ENCODE data around the gene PRRG1. TPM values are rescaled to one million over a fixed set of nuclear protein-coding genes. Genes with fewer than 3 reads are reported as not detected.

The PRRG1 gene
- total and polyA plus RNA-seq, 2 donors from 2014 or later: 5.8 to 23.4 TPM

DNA sequence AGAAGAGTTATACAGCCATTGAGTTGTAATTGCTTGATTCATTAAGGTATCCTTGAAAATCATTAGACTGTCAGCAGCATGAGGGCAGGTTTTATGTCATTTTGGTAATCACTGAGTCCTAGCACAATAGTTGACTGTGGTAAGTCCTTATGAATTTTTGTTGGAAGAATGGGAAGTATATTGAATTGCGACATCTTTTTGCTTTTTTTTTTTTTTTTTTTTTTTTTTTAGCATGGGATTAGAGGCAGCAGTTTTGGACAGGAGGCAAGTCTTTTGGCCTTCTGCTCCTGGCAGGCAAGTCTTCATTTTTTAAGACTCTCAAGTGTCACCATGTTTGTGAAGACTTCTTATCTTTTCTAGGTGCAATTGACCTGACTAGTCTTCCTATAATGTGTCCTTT lies 29.7 kb downstream of the PRRG1 start:
- H3K4me3 ChIP-seq (ENCODE audit: low read length in 3 of 3): no peak overlapping the region
- no peaks in the 10 kb centered on the region for H3K27me3 ChIP-seq (ENCODE audit: control insufficient read depth, insufficient read depth, low read length)
- TF ChIP-seq, protein P1, sequence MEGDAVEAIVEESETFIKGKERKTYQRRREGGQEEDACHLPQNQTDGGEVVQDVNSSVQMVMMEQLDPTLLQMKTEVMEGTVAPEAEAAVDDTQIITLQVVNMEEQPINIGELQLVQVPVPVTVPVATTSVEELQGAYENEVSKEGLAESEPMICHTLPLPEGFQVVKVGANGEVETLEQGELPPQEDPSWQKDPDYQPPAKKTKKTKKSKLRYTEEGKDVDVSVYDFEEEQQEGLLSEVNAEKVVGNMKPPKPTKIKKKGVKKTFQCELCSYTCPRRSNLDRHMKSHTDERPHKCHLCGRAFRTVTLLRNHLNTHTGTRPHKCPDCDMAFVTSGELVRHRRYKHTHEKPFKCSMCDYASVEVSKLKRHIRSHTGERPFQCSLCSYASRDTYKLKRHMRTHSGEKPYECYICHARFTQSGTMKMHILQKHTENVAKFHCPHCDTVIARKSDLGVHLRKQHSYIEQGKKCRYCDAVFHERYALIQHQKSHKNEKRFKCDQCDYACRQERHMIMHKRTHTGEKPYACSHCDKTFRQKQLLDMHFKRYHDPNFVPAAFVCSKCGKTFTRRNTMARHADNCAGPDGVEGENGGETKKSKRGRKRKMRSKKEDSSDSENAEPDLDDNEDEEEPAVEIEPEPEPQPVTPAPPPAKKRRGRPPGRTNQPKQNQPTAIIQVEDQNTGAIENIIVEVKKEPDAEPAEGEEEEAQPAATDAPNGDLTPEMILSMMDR (IDR thresholded peaks at IDR 0.05; ENCODE audit: borderline replicate concordance, extremely low read depth, insufficient read depth): no peak
- H3K27ac ChIP-seq (ENCODE audit: low read depth in 2 of 2, low read length in 2 of 2): no peak overlapping the region
- peaks cover 0 to 13% (median 0%) of the 10 kb centered on the region in 3 donors for H3K4me1 ChIP-seq (ENCODE audit: control insufficient read depth in 2 of 3, insufficient read depth in 2 of 3, low read depth in 1 of 3, low read length in 3 of 3)
- no peaks in the 10 kb centered on the region for H3K9me3 ChIP-seq (ENCODE audit: control insufficient read depth in 2 of 3, insufficient read depth in 1 of 3, low read length in 3 of 3)
- no peaks in the 10 kb centered on the region for H3K36me3 ChIP-seq (ENCODE audit: control insufficient read depth in 2 of 3, insufficient read depth in 3 of 3, low read length in 3 of 3)
- no peak for FAIRE-seq
- no peak for DNase-seq
- intact Hi-C loops (cut with DNase I): no loop called here
- no peak overlapping the region for H3K9ac ChIP-seq (ENCODE audit: low read length in 3 of 3)

DNA sequence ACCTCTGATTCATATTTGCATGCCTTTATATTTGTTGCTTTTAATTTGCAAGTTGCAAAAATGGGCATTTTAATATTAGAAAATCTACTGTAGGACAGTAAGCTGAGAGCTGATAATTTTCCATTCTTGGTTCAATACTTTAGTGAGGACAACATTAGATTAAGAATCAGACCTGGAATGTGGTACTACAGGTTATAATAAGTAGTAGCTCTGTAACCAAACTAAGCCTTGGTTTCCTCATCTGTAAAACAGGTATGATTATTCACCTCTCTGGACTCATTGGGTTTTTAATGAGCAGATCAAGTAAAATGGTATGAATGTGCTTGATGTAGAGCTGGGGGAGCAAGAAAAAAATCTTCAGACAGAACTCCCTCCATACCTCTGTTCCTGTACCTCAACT lies 31.1 kb downstream of the PRRG1 start:
- TF ChIP-seq, protein P1 (IDR thresholded peaks at IDR 0.05; ENCODE audit: borderline replicate concordance, extremely low read depth, insufficient read depth): no peak
- Histone ChIP-seq H3K9me3 (ENCODE audit: control insufficient read depth in 2 of 3, insufficient read depth in 1 of 3, low read length in 3 of 3) (no peaks in the 10 kb centered on the region), H3K4me3 (ENCODE audit: low read length in 3 of 3) (no peak overlapping the region), H3K4me1 (ENCODE audit: control insufficient read depth in 2 of 3, insufficient read depth in 2 of 3, low read depth in 1 of 3, low read length in 3 of 3) (peaks cover 0 to 13% (median 0%) of the 10 kb centered on the region in 3 donors), H3K27me3 (ENCODE audit: control insufficient read depth, insufficient read depth, low read length) (no peaks in the 10 kb centered on the region), H3K9ac (ENCODE audit: low read length in 3 of 3) (no peak overlapping the region), H3K27ac (ENCODE audit: low read depth in 2 of 2, low read length in 2 of 2) (no peak overlapping the region), H3K36me3 (ENCODE audit: control insufficient read depth in 2 of 3, insufficient read depth in 3 of 3, low read length in 3 of 3) (no peaks in the 10 kb centered on the region)
- DNase-seq: no peak
- intact Hi-C loops (cut with DNase I): no loop called here
- no peak for FAIRE-seq

DNA sequence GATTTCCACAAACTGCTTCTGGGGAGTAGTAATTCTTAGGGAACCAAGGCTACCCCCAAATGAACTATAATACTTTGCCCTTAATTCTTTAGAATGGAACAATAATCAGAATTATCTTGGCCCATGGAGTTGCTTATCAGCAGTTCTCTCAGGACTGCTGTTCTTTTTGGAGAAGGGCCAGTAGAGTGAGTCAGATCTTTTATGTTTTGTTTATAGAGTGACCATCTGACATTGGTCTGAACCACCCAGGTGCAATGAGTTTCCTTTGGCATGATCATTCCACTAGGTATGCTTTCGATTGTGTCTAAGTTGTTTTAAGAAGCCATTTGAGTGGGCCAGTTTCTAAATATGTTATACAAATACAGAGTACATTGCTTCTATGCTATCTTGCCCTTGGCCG lies 31.8 kb downstream of the PRRG1 start:
- no peak for FAIRE-seq
- no peaks in the 10 kb centered on the region for H3K27me3 ChIP-seq (ENCODE audit: control insufficient read depth, insufficient read depth, low read length)
- peaks cover 0 to 13% (median 0%) of the 10 kb centered on the region in 3 donors for H3K4me1 ChIP-seq (ENCODE audit: control insufficient read depth in 2 of 3, insufficient read depth in 2 of 3, low read depth in 1 of 3, low read length in 3 of 3)
- no peak overlapping the region for H3K27ac ChIP-seq (ENCODE audit: low read depth in 2 of 2, low read length in 2 of 2)
- no peak overlapping the region for H3K9ac ChIP-seq (ENCODE audit: low read length in 3 of 3)
- TF ChIP-seq, protein P1 (IDR thresholded peaks at IDR 0.05; ENCODE audit: borderline replicate concordance, extremely low read depth, insufficient read depth): no peak
- H3K9me3 ChIP-seq (ENCODE audit: control insufficient read depth in 2 of 3, insufficient read depth in 1 of 3, low read length in 3 of 3): no peaks in the 10 kb centered on the region
- intact Hi-C loops (cut with DNase I): no loop called here
- no peak for DNase-seq
- no peak overlapping the region for H3K4me3 ChIP-seq (ENCODE audit: low read length in 3 of 3)
- H3K36me3 ChIP-seq (ENCODE audit: control insufficient read depth in 2 of 3, insufficient read depth in 3 of 3, low read length in 3 of 3): no peaks in the 10 kb centered on the region

DNA sequence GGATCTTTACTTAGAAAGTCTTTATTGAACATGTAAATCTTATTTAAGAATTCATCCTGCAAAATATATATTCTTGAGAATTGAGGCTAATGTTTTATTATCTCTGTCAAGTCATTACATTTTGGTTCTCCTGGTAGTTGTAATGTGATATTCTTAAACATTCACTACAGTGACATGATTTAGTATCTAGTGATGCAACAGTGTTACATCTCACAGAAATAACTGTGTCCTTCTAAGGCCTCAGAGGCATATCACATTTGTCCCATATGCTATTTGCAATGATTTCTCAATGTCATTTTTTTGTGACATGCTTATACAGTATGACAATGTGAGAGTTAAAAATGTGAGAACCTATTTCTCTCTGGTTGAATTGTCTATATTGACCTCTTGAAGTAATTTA lies 34.1 kb downstream of the PRRG1 start:
- no peak overlapping the region for H3K9ac ChIP-seq (ENCODE audit: low read length in 3 of 3)

More for the DNA sequence above, 34.1 kb downstream of the PRRG1 start:
- TF ChIP-seq, protein P1 (IDR thresholded peaks at IDR 0.05; ENCODE audit: borderline replicate concordance, extremely low read depth, insufficient read depth): no peak
- DNase-seq (peak in 2 of 5 donors; percentile 4 to 17), FAIRE-seq (no peak)
- H3K27ac ChIP-seq (ENCODE audit: low read depth in 2 of 2, low read length in 2 of 2): no peak overlapping the region
- no peaks in the 10 kb centered on the region for H3K27me3 ChIP-seq (ENCODE audit: control insufficient read depth, insufficient read depth, low read length)
- no peaks in the 10 kb centered on the region for H3K36me3 ChIP-seq (ENCODE audit: control insufficient read depth in 2 of 3, insufficient read depth in 3 of 3, low read length in 3 of 3)
- no peak overlapping the region for H3K4me3 ChIP-seq (ENCODE audit: low read length in 3 of 3)
- H3K4me1 ChIP-seq (ENCODE audit: control insufficient read depth in 2 of 3, insufficient read depth in 2 of 3, low read depth in 1 of 3, low read length in 3 of 3): peaks cover 0 to 11% (median 0%) of the 10 kb centered on the region in 3 donors
- H3K9me3 ChIP-seq (ENCODE audit: control insufficient read depth in 2 of 3, insufficient read depth in 1 of 3, low read length in 3 of 3): no peaks in the 10 kb centered on the region
- intact Hi-C loops (cut with DNase I): no loop called here
